ENCODE measurements around the gene PDXP. TPM values are rescaled to one million over a fixed set of nuclear protein-coding genes. Genes with fewer than 3 reads are reported as not detected.
A peak's percentile ranks its signal among the peaks of the same experiment; 100 is the strongest.
"Not testable (repeated sequence)": the region's sequence is repeated elsewhere in the genome, so short reads cannot be mapped to it uniquely, and the experiment has no call there.

Gene PDXP
- total RNA-seq, 2 experiments from 2014 or later, result 1.5 TPM

- DNase-seq (no peak), ATAC-seq (ENCODE audit: poor library complexity) (no peak)
- intact Hi-C loops (cut with DNase I, micrococcal nuclease), result no loop called here
- Mint-ChIP-seq H3K9me3 (no peaks in the 10 kb centered on the region), H3K27me3 (no peaks in the 10 kb centered on the region), H3K27ac (no peak overlapping the region), H3K36me3 (ENCODE audit: low read depth) (peaks cover 46% of the 10 kb centered on the region), H3K4me3 (no peak overlapping the region), H3K4me1 (ENCODE audit: low read depth) (peaks cover 21% of the 10 kb centered on the region)
- CTCF ChIA-PET, result interaction anchor here (0.6 kb wide), 1 partner anchor 50 kb away, joined by 3 read pairs; no protein-coding TSS in a partner anchor
- Histone ChIP-seq H3K9me3 (ENCODE audit: control insufficient read depth in 1 of 2, insufficient read depth in 1 of 2, low read length in 2 of 2) (no peaks in the 10 kb centered on the region), H3K4me3 (ENCODE audit: low read length) (no peak overlapping the region), H3K4me1 (ENCODE audit: insufficient read depth, low read length) (peaks cover 31% of the 10 kb centered on the region), H3K27me3 (ENCODE audit: control insufficient read depth in 1 of 2, insufficient read depth in 2 of 2, low read length in 2 of 2) (no peaks in the 10 kb centered on the region), H3K27ac (ENCODE audit: low read depth in 1 of 2, low read length in 2 of 2) (no peak overlapping the region), H3K36me3 (ENCODE audit: insufficient read depth, low read length) (peaks cover 54% of the 10 kb centered on the region)
- TF ChIP-seq CTCF (IDR thresholded peaks at IDR 0.05), result no peak
- POLR2A ChIA-PET, result no interaction called here
Measured at GRCh38 chr22:37692627-37693285, 34.2 kb downstream of the PDXP start.

- H3K36me3 Mint-ChIP-seq (ENCODE audit: low read depth), result peaks cover 36% of the 10 kb centered on the region
- intact Hi-C loops (cut with DNase I, micrococcal nuclease), result not testable (repeated sequence)
Measured at GRCh38 chr22:37694131-37694530, 35.6 kb downstream of the PDXP start.

GRCh38 chr22:37696260-37696656 lies 37.7 kb downstream of the PDXP start:
- H3K27ac ChIP-seq (ENCODE audit: low read depth in 1 of 2, low read length in 2 of 2); intact Hi-C loops (cut with DNase I, micrococcal nuclease); H3K4me3 ChIP-seq (ENCODE audit: low read length); H3K27ac Mint-ChIP-seq; H3K27me3 Mint-ChIP-seq; H3K27me3 ChIP-seq (ENCODE audit: control insufficient read depth in 1 of 2, insufficient read depth in 2 of 2, low read length in 2 of 2); DNase-seq; H3K9me3 Mint-ChIP-seq; H3K9me3 ChIP-seq (ENCODE audit: control insufficient read depth in 1 of 2, insufficient read depth in 1 of 2, low read length in 2 of 2): not testable (repeated sequence)
- CTCF ChIA-PET, result interaction anchor here (1.6 to 2.5 kb wide), 2 partner anchors 53 to 89 kb away, joined by 6 to 9 read pairs; no protein-coding TSS in a partner anchor
- H3K4me3 Mint-ChIP-seq, result peak overlapping the region; percentile 61
- POLR2A ChIA-PET, result interaction anchor here (0.7 kb wide), 2 partner anchors 38 to 53 kb away, joined by 3 to 4 read pairs; partner anchors contain the start of gene PDXP
- Histone ChIP-seq H3K4me1 (ENCODE audit: insufficient read depth, low read length) (peaks cover 21% of the 10 kb centered on the region), H3K36me3 (ENCODE audit: insufficient read depth, low read length) (peaks cover 25% of the 10 kb centered on the region)
- peaks cover 16% of the 10 kb centered on the region for H3K4me1 Mint-ChIP-seq (ENCODE audit: low read depth)
- peaks cover 25% of the 10 kb centered on the region for H3K36me3 Mint-ChIP-seq (ENCODE audit: low read depth)
- peak; percentile 30 for ATAC-seq (ENCODE audit: poor library complexity)

More at GRCh38 chr22:37694131-37694530, 35.6 kb downstream of the PDXP start:
- peaks cover 16% of the 10 kb centered on the region for H3K4me1 Mint-ChIP-seq (ENCODE audit: low read depth)
- H3K27ac Mint-ChIP-seq; H3K9me3 Mint-ChIP-seq; H3K9me3 ChIP-seq (ENCODE audit: control insufficient read depth in 1 of 2, insufficient read depth in 1 of 2, low read length in 2 of 2); ATAC-seq (ENCODE audit: poor library complexity); H3K27ac ChIP-seq (ENCODE audit: low read depth in 1 of 2, low read length in 2 of 2); H3K4me3 ChIP-seq (ENCODE audit: low read length); H3K4me3 Mint-ChIP-seq; POLR2A ChIA-PET; H3K27me3 ChIP-seq (ENCODE audit: control insufficient read depth in 1 of 2, insufficient read depth in 2 of 2, low read length in 2 of 2); DNase-seq; H3K27me3 Mint-ChIP-seq: not testable (repeated sequence)
- H3K4me1 ChIP-seq (ENCODE audit: insufficient read depth, low read length), result peaks cover 20% of the 10 kb centered on the region
- CTCF ChIA-PET, result interaction anchor here (0.7 kb wide), 1 partner anchor 150 kb away, joined by 3 read pairs; the partner anchor contains the start of gene ANKRD54
- H3K36me3 ChIP-seq (ENCODE audit: insufficient read depth, low read length), result peaks cover 42% of the 10 kb centered on the region

GRCh38 chr22:37696657-37697537 lies 38.4 kb downstream of the PDXP start, which contains the start of gene TRIOBP:
Gene TRIOBP, plus strand, starts transcription at chr22:37697048. Its CDS starts 4,318 bp downstream, at chr22:37701366.
- no peaks in the 10 kb centered on the region for H3K27me3 Mint-ChIP-seq

More at GRCh38 chr22:37696657-37697537, 38.4 kb downstream of the PDXP start, which contains the start of gene TRIOBP:
- Mint-ChIP-seq H3K36me3 (ENCODE audit: low read depth) (peaks cover 20% of the 10 kb centered on the region), H3K4me1 (ENCODE audit: low read depth) (peaks cover 16% of the 10 kb centered on the region), H3K9me3 (no peaks in the 10 kb centered on the region), H3K27ac (no peak within 1 kb of the TSS), H3K4me3 (peak within 1 kb of the TSS; percentile 61)
- Histone ChIP-seq H3K27me3 (ENCODE audit: control insufficient read depth in 1 of 2, insufficient read depth in 2 of 2, low read length in 2 of 2) (no peaks in the 10 kb centered on the region), H3K4me1 (ENCODE audit: insufficient read depth, low read length) (peaks cover 22% of the 10 kb centered on the region), H3K36me3 (ENCODE audit: insufficient read depth, low read length) (peaks cover 19% of the 10 kb centered on the region), H3K4me3 (ENCODE audit: low read length) (no peak within 1 kb of the TSS), H3K9me3 (ENCODE audit: control insufficient read depth in 1 of 2, insufficient read depth in 1 of 2, low read length in 2 of 2) (no peaks in the 10 kb centered on the region), H3K27ac (ENCODE audit: low read depth in 1 of 2, low read length in 2 of 2) (no peak within 1 kb of the TSS)
- CTCF ChIA-PET, result interaction anchor here (1.6 to 2.5 kb wide), 2 partner anchors 53 to 89 kb away, joined by 6 to 9 read pairs; no protein-coding TSS in a partner anchor
- peak; percentile 99 for ATAC-seq (ENCODE audit: poor library complexity)
- intact Hi-C loops (cut with DNase I, micrococcal nuclease), result no loop called here
- peak; percentile 65 to 95 (median 84) for DNase-seq
- POLR2A ChIA-PET, result interaction anchor here (0.8 kb wide), 1 partner anchor 90 kb away, joined by 3 read pairs; no protein-coding TSS in a partner anchor
- peak; percentile 9 for TF ChIP-seq CTCF (IDR thresholded peaks at IDR 0.05)
